ENCODE results near the gene SERPINC1. TPM values are rescaled to one million over a fixed set of nuclear protein-coding genes. Genes with fewer than 3 reads are reported as not detected.

The SERPINC1 gene
- total and polyA plus RNA-seq, 9 of the 15 experiments (the other 6 are each of a cell fraction or from before 2014, with no cell fraction given), result 0.07 to 1.2 (median 0.50) TPM

DNA sequence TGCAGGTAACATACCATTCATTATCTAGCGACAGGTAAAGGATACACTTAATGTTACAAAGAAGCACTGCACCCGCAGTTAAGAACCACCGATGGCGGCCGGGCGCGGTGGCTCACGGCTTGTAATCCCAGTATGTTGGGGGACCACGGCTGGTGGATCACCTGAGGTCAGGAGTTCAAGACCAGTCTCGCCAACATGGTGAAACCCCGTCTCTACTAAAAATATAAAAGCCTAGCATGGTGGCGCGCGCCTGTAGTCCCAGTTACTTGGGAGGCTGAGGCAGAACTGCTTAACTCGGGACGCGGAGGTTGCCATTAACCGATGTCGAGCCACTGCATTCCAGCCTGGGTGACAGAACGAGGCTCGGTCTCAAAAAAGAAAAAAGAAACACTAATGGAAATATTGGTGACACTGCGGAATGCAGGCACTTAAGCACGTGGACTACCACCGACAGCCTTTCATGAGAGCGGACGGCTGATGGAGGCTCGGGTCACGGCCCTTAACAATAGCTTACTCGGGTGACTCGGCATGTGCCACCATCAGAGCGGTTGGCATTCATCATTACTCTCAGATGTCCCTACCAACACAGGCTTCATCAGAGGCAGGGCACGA is 49.9 kb downstream of the SERPINC1 start (continued):
- TF ChIP-seq FIP1L1 (IDR thresholded peaks at IDR 0.05; ENCODE audit: low read depth, low read length, poor library complexity, severe bottlenecking) (no peak), KHSRP (IDR thresholded peaks at IDR 0.05) (no peak), ZFX (CRISPR knock-in tag; IDR thresholded peaks at IDR 0.05) (no peak), MEIS2 (IDR thresholded peaks at IDR 0.05; ENCODE audit: partially characterized antibody) (no peak), KAT8 (IDR thresholded peaks at IDR 0.05; ENCODE audit: low read depth) (no peak), ZNF76 (CRISPR knock-in tag; IDR thresholded peaks at IDR 0.05; ENCODE audit: borderline replicate concordance) (no peak), MBD2 (IDR thresholded peaks at IDR 0.05; ENCODE audit: borderline replicate concordance, low read depth) (no peak), ZNF134 (CRISPR knock-in tag; conservative IDR thresholded peaks at IDR 0.05) (no peak), FOXM1 (IDR thresholded peaks at IDR 0.05; ENCODE audit: low read depth) (no peak), FOXM1 (CRISPR knock-in tag; IDR thresholded peaks at IDR 0.05; ENCODE audit: low read depth) (no peak), MAFG (tag; conservative IDR thresholded peaks at IDR 0.05) (peak; percentile 32; the same call in 1 of the 2 replicates), ZBTB1 (CRISPR knock-in tag; IDR thresholded peaks at IDR 0.05; ENCODE audit: borderline replicate concordance, low read depth) (peak; percentile 81), ZKSCAN1 (IDR thresholded peaks at IDR 0.05; ENCODE audit: low read depth, low read length) (no peak; the same call in 1 of the 2 replicates), SOX6 (IDR thresholded peaks at IDR 0.05) (no peak), KLF10 (CRISPR knock-in tag; IDR thresholded peaks at IDR 0.05) (no peak), ERF (CRISPR knock-in tag; IDR thresholded peaks at IDR 0.05) (no peak), BRCA1 (IDR thresholded peaks at IDR 0.05) (no peak), BRCA1 (CRISPR knock-in tag; IDR thresholded peaks at IDR 0.05) (peak; percentile 83; the same call in 1 of the 2 replicates), LCOR (CRISPR knock-in tag; IDR thresholded peaks at IDR 0.05) (no peak), GABPB1 (CRISPR knock-in tag; IDR thresholded peaks at IDR 0.05) (no peak), TOE1 (IDR thresholded peaks at IDR 0.05; ENCODE audit: borderline replicate concordance) (no peak), TOE1 (CRISPR knock-in tag; IDR thresholded peaks at IDR 0.05; ENCODE audit: borderline replicate concordance, low read depth) (no peak), NFRKB (IDR thresholded peaks at IDR 0.05; ENCODE audit: low read depth) (no peak), PTTG1 (tag; IDR thresholded peaks at IDR 0.05; ENCODE audit: low read depth) (no peak)
- TF ChIP-seq, protein P1, sequence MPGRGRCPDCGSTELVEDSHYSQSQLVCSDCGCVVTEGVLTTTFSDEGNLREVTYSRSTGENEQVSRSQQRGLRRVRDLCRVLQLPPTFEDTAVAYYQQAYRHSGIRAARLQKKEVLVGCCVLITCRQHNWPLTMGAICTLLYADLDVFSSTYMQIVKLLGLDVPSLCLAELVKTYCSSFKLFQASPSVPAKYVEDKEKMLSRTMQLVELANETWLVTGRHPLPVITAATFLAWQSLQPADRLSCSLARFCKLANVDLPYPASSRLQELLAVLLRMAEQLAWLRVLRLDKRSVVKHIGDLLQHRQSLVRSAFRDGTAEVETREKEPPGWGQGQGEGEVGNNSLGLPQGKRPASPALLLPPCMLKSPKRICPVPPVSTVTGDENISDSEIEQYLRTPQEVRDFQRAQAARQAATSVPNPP (IDR thresholded peaks at IDR 0.05; ENCODE audit: borderline replicate concordance, insufficient read depth, insufficient read length), result no peak
- TF ChIP-seq, protein P2, sequence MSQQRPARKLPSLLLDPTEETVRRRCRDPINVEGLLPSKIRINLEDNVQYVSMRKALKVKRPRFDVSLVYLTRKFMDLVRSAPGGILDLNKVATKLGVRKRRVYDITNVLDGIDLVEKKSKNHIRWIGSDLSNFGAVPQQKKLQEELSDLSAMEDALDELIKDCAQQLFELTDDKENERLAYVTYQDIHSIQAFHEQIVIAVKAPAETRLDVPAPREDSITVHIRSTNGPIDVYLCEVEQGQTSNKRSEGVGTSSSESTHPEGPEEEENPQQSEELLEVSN (IDR thresholded peaks at IDR 0.05; ENCODE audit: borderline replicate concordance in 1 of 2, extremely low read depth in 1 of 2, insufficient read depth in 1 of 2, insufficient read length in 1 of 2, low read depth in 1 of 2, low read length in 1 of 2, poor library complexity in 1 of 2, severe bottlenecking in 1 of 2), result no peak
- TF ChIP-seq, protein P3, sequence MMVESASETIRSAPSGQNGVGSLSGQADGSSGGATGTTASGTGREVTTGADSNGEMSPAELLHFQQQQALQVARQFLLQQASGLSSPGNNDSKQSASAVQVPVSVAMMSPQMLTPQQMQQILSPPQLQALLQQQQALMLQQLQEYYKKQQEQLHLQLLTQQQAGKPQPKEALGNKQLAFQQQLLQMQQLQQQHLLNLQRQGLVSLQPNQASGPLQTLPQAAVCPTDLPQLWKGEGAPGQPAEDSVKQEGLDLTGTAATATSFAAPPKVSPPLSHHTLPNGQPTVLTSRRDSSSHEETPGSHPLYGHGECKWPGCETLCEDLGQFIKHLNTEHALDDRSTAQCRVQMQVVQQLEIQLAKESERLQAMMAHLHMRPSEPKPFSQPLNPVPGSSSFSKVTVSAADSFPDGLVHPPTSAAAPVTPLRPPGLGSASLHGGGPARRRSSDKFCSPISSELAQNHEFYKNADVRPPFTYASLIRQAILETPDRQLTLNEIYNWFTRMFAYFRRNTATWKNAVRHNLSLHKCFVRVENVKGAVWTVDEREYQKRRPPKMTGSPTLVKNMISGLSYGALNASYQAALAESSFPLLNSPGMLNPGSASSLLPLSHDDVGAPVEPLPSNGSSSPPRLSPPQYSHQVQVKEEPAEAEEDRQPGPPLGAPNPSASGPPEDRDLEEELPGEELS (CRISPR knock-in tag; IDR thresholded peaks at IDR 0.05; ENCODE audit: borderline replicate concordance), result peak; percentile 29; the same call in 1 of the 2 replicates

All from K562 (cell line).